Esophagus squamous epithelium (tissue), 5 donors: ENCODE results near the gene FST. TPM values are rescaled to one million over a fixed set of nuclear protein-coding genes. Genes with fewer than 3 reads are reported as not detected.

Experiments
- DNase-seq: peaks from one replicate; lab custom pipeline; 2025; lab: John Stamatoyannopoulos, UW
- H3K27ac ChIP-seq, 4 donors: fragments of 200-600 bp; sonication (generic); one replicate each; pipeline ENCODE4 v1.5.1; 2016 to 2019; ENCODE audit warnings: mild to moderate bottlenecking in 1 of 4
- H3K27me3 ChIP-seq, 4 donors: fragments of 200-600 bp; sonication (generic); 1 replicate in 3 of 4; 2 replicates in 1 of 4; pipeline versions ENCODE4 v1.5.1 to v1.6.0; 2017 to 2021; ENCODE audit warnings: antibody characterized with exemption in 1 of 4
- H3K36me3 ChIP-seq, 3 donors: fragments of 200-600 bp; sonication (generic); one replicate each; pipeline ENCODE4 v1.5.1; 2016 to 2019
- H3K4me1 ChIP-seq, 3 donors: fragments of 200-600 bp; sonication (generic); one replicate each; pipeline ENCODE4 v1.5.1; 2017 to 2019
- H3K4me3 ChIP-seq, 4 donors: fragments of 200-600 bp; sonication (generic); 1 replicate in 3 of 4; 2 replicates in 1 of 4; pipeline ENCODE4 v1.5.1; 2016 to 2019; ENCODE audit warnings: mild to moderate bottlenecking in 2 of 4, moderate library complexity in 1 of 4
- H3K9me3 ChIP-seq, 3 donors: fragments of 200-600 bp; sonication (generic); one replicate each; pipeline ENCODE4 v1.5.1; 2016 to 2019
- CTCF ChIP-seq, 6 experiments: fragments of 450-650 bp in 4 of 6; fragments of 200-600 bp in 2 of 6; sonication (generic) in 2 of 6; IDR thresholded peaks; one replicate each; pipeline ENCODE4 v1.5.1; 2016 to 2019; ENCODE audit warnings: antibody characterized with exemption in 6 of 6, mild to moderate bottlenecking in 4 of 6, moderate library complexity in 4 of 6
- POLR2A ChIP-seq, 4 donors: fragments of 450-650 bp; IDR thresholded peaks; one replicate each; pipeline ENCODE4 v1.6.1; 2017; ENCODE audit warnings: antibody characterized with exemption in 4 of 4, mild to moderate bottlenecking in 4 of 4, moderate library complexity in 3 of 4
- WGBS, 2 donors: methylation state at CpG; one replicate each; pipeline ENCODE4 v1.1.5; 2018; 5-methylcytosine and 5-hydroxymethylcytosine counted together
- intact Hi-C: fragments of 100-400 bp; cut with DNase I; formaldehyde crosslinking; loops from one replicate; pipeline ENCODE4 v1.15.0; 2022
- total RNA-seq, 4 donors: library from RNA; depleted of rRNA; stranded (reverse); fragments of >200 nt; gene quantifications; one replicate each; pipeline ENCODE4 v1.1.0, GENCODE V29; 2016
- donor health status: DM: yes; HTN: yes; CAD: no.

Gene FST
- total RNA-seq, 4 donors from 2014 or later, result 1.6 to 11.3 (median 3.3) TPM

- Histone ChIP-seq H3K36me3 (peaks cover 0 to 4% (median 0%) of the 10 kb centered on the region in 3 donors), H3K27ac (peak overlapping the region; percentile 75 to 89 (median 82)), H3K27me3 (peaks cover 0 to 42% (median 0%) of the 10 kb centered on the region in 4 donors), H3K9me3 (no peaks in the 10 kb centered on the region), H3K4me1 (peaks cover 11 to 53% (median 22%) of the 10 kb centered on the region in 3 donors), H3K4me3 (peak overlapping the region; percentile 55 to 78 (median 68))
- no peak for DNase-seq
- WGBS, 2 donors, result 2% methylated on average over 7 of the region's 7 CpGs
- intact Hi-C loops, result loop anchor here (5.0 kb wide), 1 partner anchor 736 kb away; no protein-coding TSS in a partner anchor
- TF ChIP-seq CTCF (IDR thresholded peaks at IDR 0.05) (no peak), POLR2A (IDR thresholded peaks at IDR 0.05) (no peak)
These were observed 894 bp downstream of the FST start for GRCh38 chr5:53481159-53481886.

- H3K9me3 ChIP-seq, result no peaks in the 10 kb centered on the region
- peak overlapping the region; percentile 35 to 83 (median 72) for H3K27ac ChIP-seq
- peaks cover 0 to 42% (median 0%) of the 10 kb centered on the region in 4 donors for H3K27me3 ChIP-seq
- intact Hi-C loops, result loop anchor here (5.0 kb wide), 1 partner anchor 735 kb away; no protein-coding TSS in a partner anchor
- DNase-seq, result no peak
- no peak for TF ChIP-seq POLR2A (IDR thresholded peaks at IDR 0.05)
- peak in 4 of 6 experiments; percentile 20 to 50 (median 41) for TF ChIP-seq CTCF (IDR thresholded peaks at IDR 0.05)
- peaks cover 11 to 53% (median 22%) of the 10 kb centered on the region in 3 donors for H3K4me1 ChIP-seq
- WGBS, 2 donors, result 0 to 1% methylated on average over 33 to 35 of the region's 36 CpGs
- peaks cover 0 to 4% (median 0%) of the 10 kb centered on the region in 3 donors for H3K36me3 ChIP-seq
- peak overlapping the region; percentile 39 to 78 (median 68) for H3K4me3 ChIP-seq
These were observed 1.7 kb downstream of the FST start for GRCh38 chr5:53481887-53482716.

- WGBS, 2 donors, result 7 to 44% methylated on average over 18 to 20 of the region's 35 CpGs
- Histone ChIP-seq H3K9me3 (no peaks in the 10 kb centered on the region), H3K27me3 (peaks cover 0 to 42% (median 0%) of the 10 kb centered on the region in 4 donors), H3K4me3 (peak overlapping the region; percentile 39 to 78 (median 68)), H3K4me1 (peaks cover 11 to 53% (median 22%) of the 10 kb centered on the region in 3 donors), H3K36me3 (peaks cover 0 to 4% (median 0%) of the 10 kb centered on the region in 3 donors), H3K27ac (peak overlapping the region; percentile 35 to 75 (median 62))
- intact Hi-C loops, result loop anchor here (5.0 kb wide), 1 partner anchor 734 kb away; no protein-coding TSS in a partner anchor
- TF ChIP-seq CTCF (IDR thresholded peaks at IDR 0.05), result peak in 1 of 6 experiments; percentile 19
- TF ChIP-seq POLR2A (IDR thresholded peaks at IDR 0.05), result no peak
- DNase-seq, result no peak
These were observed 2.5 kb downstream of the FST start for GRCh38 chr5:53482717-53483638.

GRCh38 chr5:53487436-53487835 is 7.0 kb downstream of the FST start:
- peaks cover 0 to 16% (median 0%) of the 10 kb centered on the region in 4 donors for H3K27me3 ChIP-seq
- no peaks in the 10 kb centered on the region for H3K9me3 ChIP-seq
- no peak overlapping the region for H3K4me3 ChIP-seq
- WGBS, 2 donors, result 87 to 100% methylated on average over 1 of the region's 1 CpG
- intact Hi-C loops, result no loop called here
- TF ChIP-seq POLR2A (IDR thresholded peaks at IDR 0.05), result no peak
- no peak for TF ChIP-seq CTCF (IDR thresholded peaks at IDR 0.05)
- H3K27ac ChIP-seq, result no peak overlapping the region
- peaks cover 6 to 16% (median 7%) of the 10 kb centered on the region in 3 donors for H3K4me1 ChIP-seq
- DNase-seq, result no peak
- H3K36me3 ChIP-seq, result peaks cover 0 to 4% (median 0%) of the 10 kb centered on the region in 3 donors
